HepG2 (cell line): ENCODE results near the gene FLACC1.
"Not testable (repeated sequence)": the region's sequence is repeated elsewhere in the genome, so short reads cannot be mapped to it uniquely, and the experiment has no call there.

Source experiments
- CHD2 ChIP-seq: IDR thresholded peaks from 2 replicates; pipeline ENCODE4 v1.6.1; 2011; ENCODE audit warnings: low read depth, low read length, improper control_type of control experiment
- CTCF ChIP-seq: sonication (generic); formaldehyde crosslinking; IDR thresholded peaks from 2 replicates; pipeline ENCODE4 v1.5.0; 2020; ENCODE audit warnings: mild to moderate bottlenecking, missing genetic modification reagents, moderate library complexity
- FOSL2 ChIP-seq: sonication (generic); formaldehyde crosslinking; IDR thresholded peaks from 2 replicates; pipeline ENCODE4 v1.4.0; 2020; ENCODE audit warnings: missing genetic modification reagents
- HINFP ChIP-seq: sonication (generic); formaldehyde crosslinking; IDR thresholded peaks from 2 replicates; pipeline ENCODE4 v1.4.0; 2020; ENCODE audit warnings: low read depth, mild to moderate bottlenecking, missing genetic modification reagents
- MAFK ChIP-seq, 2 experiments: IDR thresholded peaks in 1 of 2; conservative IDR thresholded peaks in 1 of 2; 2 replicates each; pipeline ENCODE4 v1.6.1; 2011; ENCODE audit warnings: improper control_type of control experiment in 2 of 2, low read length in 2 of 2
- MXD4 ChIP-seq: IDR thresholded peaks from 2 replicates; pipeline ENCODE4 v1.6.1; 2016; ENCODE audit warnings: mild to moderate bottlenecking, missing biosample characterization, missing genetic modification reagents
- RAD51 ChIP-seq: fragments of 450-650 bp; IDR thresholded peaks from 2 replicates; pipeline ENCODE4 v1.6.1; 2016; ENCODE audit warnings: borderline replicate concordance
- RFX5 ChIP-seq: IDR thresholded peaks from 2 replicates; pipeline ENCODE4 v1.6.1; 2011; ENCODE audit warnings: low read depth, low read length, improper control_type of control experiment
- TCF7 ChIP-seq: sonication (generic); IDR thresholded peaks from 2 replicates; pipeline ENCODE4 v1.6.1; 2016; ENCODE audit warnings: antibody characterized with exemption, low read depth
- ZNF24 ChIP-seq: fragments of 450-650 bp; IDR thresholded peaks from 2 replicates; pipeline ENCODE4 v1.6.1; 2017; ENCODE audit warnings: antibody characterized with exemption, mild to moderate bottlenecking
- ZNF572 ChIP-seq: sonication (generic); formaldehyde crosslinking; IDR thresholded peaks from 2 replicates; pipeline ENCODE4 v1.5.1; 2020; ENCODE audit warnings: mild to moderate bottlenecking, missing genetic modification reagents
- ZNF883 ChIP-seq: sonication (generic); formaldehyde crosslinking; IDR thresholded peaks from 2 replicates; pipeline ENCODE4 v1.5.1; 2020; ENCODE audit warnings: mild to moderate bottlenecking, missing genetic modification reagents; ENCODE audit errors: not compliant biosample characterization

- TF ChIP-seq CTCF (CRISPR knock-in tag); TCF7; ZNF883 (CRISPR knock-in tag); CHD2; MAFK (conservative IDR thresholded peaks at IDR 0.05 in 1 of 2, IDR thresholded peaks at IDR 0.05 in 1 of 2; ENCODE audit: low read length in 2 of 2); RFX5; FOSL2 (CRISPR knock-in tag); ZNF24; ZNF572 (CRISPR knock-in tag); HINFP (CRISPR knock-in tag); MXD4 (CRISPR knock-in tag); RAD51: not testable (repeated sequence)
These were observed 117.8 kb downstream of the FLACC1 start for GRCh38 chr2:201239167-201239935.
